ENCODE measurements around the gene BCAR3. TPM values are rescaled to one million over a fixed set of nuclear protein-coding genes. Genes with fewer than 3 reads are reported as not detected.

BCAR3 gene
- total RNA-seq, 2 experiments from 2014 or later = 0.66 to 0.72 TPM

DNA sequence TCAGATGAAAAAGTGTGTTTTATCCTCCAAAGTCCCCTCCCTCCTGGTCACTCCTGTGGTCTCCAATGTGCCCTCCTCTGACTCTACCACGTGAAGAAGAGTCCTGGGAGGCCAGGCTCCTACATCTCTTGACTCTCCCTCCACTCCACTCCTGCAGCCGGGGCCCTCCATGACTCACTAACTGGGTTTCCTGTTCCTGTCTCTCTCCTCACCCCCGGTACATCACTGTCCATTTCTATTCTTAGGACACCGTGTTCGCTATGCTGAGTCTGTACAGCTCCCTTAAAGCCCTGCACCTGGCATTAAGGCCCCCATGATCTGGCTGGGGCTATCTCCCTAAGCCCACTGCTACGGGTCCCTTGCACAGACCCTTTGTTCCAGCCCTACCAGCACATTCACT, 93.4 kb downstream of the BCAR3 start:
- no peak overlapping the region for H3K27ac Mint-ChIP-seq
- DNase-seq = no peak
- H3K4me3 Mint-ChIP-seq = no peak overlapping the region
- H3K4me1 Mint-ChIP-seq = peaks cover 21% of the 10 kb centered on the region
- H3K9me3 Mint-ChIP-seq = no peaks in the 10 kb centered on the region
- no peaks in the 10 kb centered on the region for H3K36me3 Mint-ChIP-seq
- H3K27me3 Mint-ChIP-seq = no peaks in the 10 kb centered on the region

DNA sequence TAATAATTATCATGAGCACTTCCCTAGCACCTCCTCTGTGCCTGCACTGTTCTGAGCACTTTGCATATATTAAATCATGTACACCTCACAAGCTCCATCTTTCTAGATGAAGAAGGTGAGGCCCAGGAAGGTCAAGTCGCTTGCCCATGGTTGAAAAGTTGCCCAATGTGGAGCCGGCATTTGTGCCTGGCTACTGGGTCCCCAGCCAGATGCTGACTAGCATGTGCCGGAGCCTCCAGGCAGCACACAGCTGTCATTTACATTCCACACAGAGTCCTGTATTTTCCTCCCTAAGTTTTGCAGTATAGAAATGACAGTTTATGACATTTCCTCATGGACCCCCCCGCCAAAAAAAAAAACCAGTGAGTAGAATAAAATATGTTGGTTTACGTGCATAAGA, 94.3 kb downstream of the BCAR3 start:
- Mint-ChIP-seq H3K27me3 (no peaks in the 10 kb centered on the region), H3K4me1 (peaks cover 20% of the 10 kb centered on the region), H3K36me3 (no peaks in the 10 kb centered on the region), H3K9me3 (no peaks in the 10 kb centered on the region), H3K27ac (no peak overlapping the region), H3K4me3 (no peak overlapping the region)
- no peak for DNase-seq

DNA sequence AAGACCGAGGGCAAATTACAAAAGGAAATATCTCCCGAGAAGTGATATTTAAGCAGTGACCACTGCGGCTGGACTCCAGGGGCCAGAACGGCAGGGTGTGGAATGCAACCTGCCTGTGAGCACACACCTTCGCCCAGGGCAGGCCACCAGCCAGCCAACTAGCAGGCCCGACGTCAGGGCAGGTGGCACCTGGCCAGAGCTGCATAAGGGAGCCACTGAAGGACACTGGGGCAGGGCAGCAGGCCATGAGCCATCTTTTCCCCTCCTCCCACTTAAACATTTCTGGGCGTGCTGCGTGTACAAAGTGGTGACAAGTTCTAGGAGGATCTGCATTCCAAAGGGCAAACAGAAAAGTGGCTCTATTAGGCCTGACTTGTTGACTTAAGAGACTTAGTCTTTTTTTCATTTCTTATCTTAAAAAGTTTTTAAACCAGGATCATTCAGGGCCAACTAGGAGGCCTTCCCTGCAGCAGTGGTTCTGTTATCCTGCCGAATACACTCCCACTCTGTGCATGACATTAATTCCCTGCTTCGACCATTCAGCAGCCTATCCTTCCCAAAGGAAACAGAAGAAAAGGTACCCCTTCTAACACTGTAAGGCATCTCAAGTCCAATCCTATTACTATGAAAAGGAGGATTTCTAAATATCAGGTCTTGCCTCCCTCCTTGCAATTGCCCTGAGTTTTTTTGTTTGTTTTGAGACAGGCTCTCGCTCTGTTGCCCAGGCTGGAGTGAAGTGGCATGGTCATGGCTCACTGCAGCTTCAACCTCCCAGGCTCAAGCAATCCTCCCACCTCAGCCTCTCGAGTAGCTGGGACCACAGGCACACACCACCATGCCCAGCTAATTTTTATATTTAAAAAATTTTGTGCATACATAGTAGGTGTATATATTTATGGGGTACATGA, 96.3 kb downstream of the BCAR3 start:
- no peaks in the 10 kb centered on the region for H3K27me3 Mint-ChIP-seq
- H3K9me3 Mint-ChIP-seq = no peaks in the 10 kb centered on the region
- no peaks in the 10 kb centered on the region for H3K36me3 Mint-ChIP-seq
- DNase-seq = no peak
- no peak overlapping the region for H3K4me3 Mint-ChIP-seq
- no peak overlapping the region for H3K27ac Mint-ChIP-seq
- peaks cover 7% of the 10 kb centered on the region for H3K4me1 Mint-ChIP-seq

DNA sequence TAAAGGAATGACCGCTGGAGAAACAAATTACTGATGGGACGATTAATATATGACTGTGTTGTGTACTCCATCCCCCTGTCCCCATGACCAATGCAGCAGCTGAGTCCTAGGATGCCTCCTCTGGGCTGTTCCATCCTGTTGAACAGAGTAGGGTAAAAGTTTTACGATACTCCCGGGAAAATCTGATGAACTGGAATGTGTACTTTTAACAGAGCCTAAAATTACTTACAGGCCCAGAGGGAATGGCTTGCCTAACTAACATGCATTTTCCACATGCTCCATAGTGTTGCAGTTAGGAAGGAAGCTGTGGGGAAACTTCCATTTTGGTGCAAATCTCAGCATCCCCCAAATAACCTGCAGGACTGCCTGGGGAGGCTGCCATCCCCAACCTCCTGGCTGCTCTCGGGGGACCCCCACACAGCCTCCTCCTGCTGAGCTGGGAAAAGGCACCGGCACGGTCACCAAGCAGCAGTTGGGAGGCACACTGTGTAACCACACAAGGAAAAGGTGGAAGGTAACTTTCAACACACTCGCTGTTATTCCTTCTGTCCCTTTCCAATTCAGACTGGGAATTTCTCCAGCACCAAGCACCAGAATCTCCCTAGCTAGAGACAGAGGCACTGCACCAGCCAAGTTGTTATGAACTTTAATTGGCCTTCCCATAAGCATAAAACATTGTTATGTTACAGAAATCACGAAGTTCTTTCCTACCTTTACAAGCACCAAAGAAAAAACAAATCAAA, 97.2 kb downstream of the BCAR3 start:
- Mint-ChIP-seq H3K27me3 (no peaks in the 10 kb centered on the region), H3K4me3 (no peak overlapping the region), H3K9me3 (no peaks in the 10 kb centered on the region), H3K36me3 (no peaks in the 10 kb centered on the region), H3K27ac (no peak overlapping the region), H3K4me1 (peaks cover 4% of the 10 kb centered on the region)
- no peak for DNase-seq

DNA sequence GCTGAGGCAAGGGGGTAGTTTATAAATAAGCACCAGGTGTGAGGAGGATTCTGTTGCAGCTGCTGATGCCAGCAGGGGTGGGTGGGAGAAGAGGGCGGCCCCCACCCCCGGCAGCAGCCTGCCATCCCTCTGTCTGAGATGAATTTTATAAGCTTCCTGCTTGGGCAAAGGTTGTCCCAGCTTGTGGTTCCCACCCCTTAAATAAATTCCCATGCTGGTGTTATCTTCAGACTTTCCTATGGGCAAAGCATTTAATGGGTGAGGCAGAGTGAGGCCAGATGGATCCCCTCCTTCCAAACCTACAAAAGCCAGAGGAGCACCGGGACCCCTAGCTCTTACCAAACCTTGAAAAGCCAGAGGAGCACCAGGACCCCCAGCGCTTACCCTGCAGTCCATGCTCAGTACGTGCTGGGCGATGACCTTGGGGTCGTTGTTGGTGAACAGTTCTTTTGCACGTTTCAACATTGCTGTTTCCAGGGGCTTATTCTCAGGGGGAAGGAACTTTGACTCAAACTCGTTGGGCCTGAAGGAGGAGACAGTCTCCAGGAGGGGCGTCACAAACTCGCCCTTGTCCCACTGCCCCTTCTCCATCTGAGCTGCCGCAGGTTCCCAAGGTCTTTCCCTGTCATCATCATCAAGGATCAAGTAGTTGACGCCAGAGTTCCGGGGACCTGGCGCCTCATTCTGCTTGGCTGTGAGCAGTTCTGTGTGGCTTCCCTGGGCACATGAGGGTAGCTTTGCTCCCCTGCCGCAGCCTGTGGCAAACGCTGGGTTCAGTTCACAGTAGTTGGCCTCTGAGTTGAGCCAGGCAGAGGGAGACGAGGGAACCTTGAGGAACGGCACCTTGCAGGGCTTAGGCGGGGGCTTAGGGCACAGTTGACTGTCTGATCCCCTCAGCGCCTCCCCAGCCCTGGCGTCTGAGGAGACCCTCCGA, 99.5 kb downstream of the BCAR3 start:
- H3K4me1 Mint-ChIP-seq = no peaks in the 10 kb centered on the region
- H3K27ac Mint-ChIP-seq = no peak overlapping the region
- H3K4me3 Mint-ChIP-seq = no peak overlapping the region
- H3K27me3 Mint-ChIP-seq = no peaks in the 10 kb centered on the region
- no peak for DNase-seq
- no peaks in the 10 kb centered on the region for H3K36me3 Mint-ChIP-seq
- H3K9me3 Mint-ChIP-seq = no peaks in the 10 kb centered on the region

DNA sequence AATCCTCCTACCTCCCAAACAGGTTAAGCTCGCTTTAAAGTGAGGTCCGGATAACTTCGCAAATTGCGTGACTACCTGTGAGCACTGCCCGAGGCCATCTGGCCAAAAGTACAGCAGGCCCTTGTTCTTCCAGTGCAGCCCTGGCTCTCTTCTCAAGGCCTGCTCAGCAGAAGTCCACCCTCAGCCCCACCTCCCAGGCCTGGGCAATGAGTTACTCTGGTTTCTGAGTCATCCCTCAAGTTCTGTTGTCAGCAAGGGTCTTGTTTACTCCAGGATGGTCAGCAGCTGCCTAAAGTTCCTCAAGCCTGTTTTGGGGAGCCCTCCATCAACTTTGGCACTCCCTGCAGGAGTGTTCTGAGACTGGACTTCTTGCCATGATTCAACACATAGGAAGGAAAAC, 101.7 kb downstream of the BCAR3 start:
- no peak for DNase-seq
- Mint-ChIP-seq H3K36me3 (no peaks in the 10 kb centered on the region), H3K4me1 (no peaks in the 10 kb centered on the region), H3K9me3 (no peaks in the 10 kb centered on the region), H3K27me3 (no peaks in the 10 kb centered on the region), H3K27ac (peak overlapping the region; percentile 45), H3K4me3 (no peak overlapping the region)

DNA sequence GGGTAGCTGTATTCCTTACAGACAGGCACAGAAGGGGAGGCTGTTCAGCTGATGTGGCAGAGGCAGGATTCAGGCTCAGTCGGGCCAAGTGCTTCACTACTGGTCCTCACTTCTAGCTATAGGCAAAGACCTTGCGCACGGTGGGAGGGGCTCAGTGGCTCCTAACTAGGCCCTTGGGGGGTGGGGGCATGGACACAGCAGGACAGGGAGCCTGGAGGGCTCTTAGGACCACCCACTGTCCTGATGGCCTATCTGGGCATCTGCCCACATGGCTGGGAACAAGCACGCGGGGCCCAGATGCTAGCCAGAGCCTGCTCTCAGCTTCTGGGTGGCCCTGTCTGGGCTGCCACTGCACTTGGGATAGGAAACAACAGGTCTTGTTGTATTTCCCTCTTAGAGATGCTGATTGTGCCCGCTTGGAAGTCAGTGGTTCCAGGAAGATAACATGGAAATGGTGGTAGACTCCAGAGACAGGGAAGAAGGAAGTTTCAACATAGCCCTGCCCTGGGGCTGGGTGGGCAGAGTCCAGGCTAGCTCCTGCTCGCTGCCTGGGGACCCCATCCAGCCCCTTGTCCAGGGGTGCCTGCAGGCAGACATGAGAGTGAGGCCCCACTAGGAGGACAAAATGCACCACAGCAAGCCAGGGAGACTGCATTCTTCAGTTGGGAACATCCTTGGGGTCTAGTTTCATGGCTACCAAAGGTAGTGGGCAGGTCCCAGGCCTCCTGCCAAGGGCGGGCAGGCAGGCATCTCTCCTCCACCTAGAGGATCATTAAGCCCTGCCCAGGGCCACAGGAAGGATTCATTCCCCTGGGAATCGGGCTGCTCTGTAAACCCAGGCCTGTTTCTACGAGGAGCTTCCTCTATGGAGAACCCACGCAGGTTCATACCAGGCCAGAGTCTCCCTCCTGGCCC, 102.5 kb downstream of the BCAR3 start:
- no peaks in the 10 kb centered on the region for H3K4me1 Mint-ChIP-seq
- H3K27ac Mint-ChIP-seq = no peak overlapping the region
- H3K9me3 Mint-ChIP-seq = no peaks in the 10 kb centered on the region
- H3K27me3 Mint-ChIP-seq = no peaks in the 10 kb centered on the region
- no peaks in the 10 kb centered on the region for H3K36me3 Mint-ChIP-seq
- no peak for DNase-seq
- H3K4me3 Mint-ChIP-seq = no peak overlapping the region

DNA sequence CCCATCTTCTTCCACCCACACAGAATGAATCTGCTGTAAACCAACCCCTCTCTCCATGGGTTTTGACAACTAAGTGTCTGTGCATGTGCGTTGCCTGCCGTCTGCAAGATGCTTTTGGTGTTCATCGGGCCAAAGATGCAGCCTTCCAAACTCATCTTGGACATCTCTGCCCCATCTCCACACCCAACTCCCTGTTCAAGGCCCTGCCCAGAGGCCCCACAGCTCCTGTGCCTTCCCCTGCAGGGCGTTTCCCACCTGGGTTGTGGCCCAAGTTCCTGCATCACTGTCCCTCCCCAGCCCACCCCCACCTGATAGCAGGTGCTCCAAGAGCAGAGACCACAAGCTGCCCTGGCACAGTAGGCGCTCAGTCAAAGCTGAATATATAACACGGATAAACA, 103.2 kb downstream of the BCAR3 start:
- H3K4me3 Mint-ChIP-seq = no peak overlapping the region
- H3K27me3 Mint-ChIP-seq = no peaks in the 10 kb centered on the region
- no peaks in the 10 kb centered on the region for H3K9me3 Mint-ChIP-seq
- H3K4me1 Mint-ChIP-seq = no peaks in the 10 kb centered on the region
- DNase-seq = no peak
- H3K36me3 Mint-ChIP-seq = no peaks in the 10 kb centered on the region
- H3K27ac Mint-ChIP-seq = no peak overlapping the region

DNA sequence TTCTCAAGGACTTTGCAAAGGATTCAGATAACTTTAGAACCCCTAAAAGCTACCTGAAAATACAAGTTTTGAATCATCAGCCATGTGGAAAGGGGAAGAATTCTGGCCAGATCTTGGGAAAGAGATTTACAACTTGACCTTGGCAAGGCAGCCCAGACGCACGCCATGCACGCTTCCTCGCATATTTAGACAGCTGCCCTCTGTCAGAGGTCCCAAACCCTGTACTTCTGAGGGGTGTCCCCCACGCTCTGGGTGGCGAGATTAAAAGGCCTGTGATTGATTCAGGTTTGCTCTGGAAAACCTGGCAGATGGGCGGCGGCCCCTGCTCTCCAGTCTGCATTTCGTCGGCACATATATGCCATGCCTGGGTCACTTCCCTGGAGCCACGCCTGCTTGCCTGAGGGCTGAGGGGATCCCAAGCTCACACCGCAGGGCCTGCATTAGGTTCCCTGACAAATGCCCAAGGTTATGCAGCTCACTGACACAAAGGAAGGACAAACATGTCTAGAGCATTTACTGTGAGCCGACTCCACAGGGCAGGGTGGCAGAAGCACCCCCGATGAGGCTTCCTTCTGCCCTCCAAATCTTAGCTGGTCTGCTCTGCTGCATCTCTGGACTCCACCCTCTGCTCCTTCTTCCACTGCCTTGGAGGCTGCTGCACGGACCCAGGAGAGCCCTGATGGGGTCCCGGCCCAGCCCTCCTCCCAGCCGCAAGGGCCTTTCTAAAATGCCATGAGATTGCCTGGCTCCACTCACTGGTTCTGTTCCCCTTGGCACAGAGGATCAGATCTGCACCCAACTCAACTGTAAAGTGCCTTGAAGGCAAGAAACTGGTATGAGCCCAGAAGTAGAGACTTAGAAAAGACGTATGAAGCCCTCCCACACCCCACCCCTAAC, 103.9 kb downstream of the BCAR3 start:
- no peak overlapping the region for H3K4me3 Mint-ChIP-seq
- H3K27me3 Mint-ChIP-seq = no peaks in the 10 kb centered on the region
- H3K9me3 Mint-ChIP-seq = no peaks in the 10 kb centered on the region
- no peaks in the 10 kb centered on the region for H3K36me3 Mint-ChIP-seq
- H3K4me1 Mint-ChIP-seq = no peaks in the 10 kb centered on the region
- no peak overlapping the region for H3K27ac Mint-ChIP-seq
- DNase-seq = no peak

DNA sequence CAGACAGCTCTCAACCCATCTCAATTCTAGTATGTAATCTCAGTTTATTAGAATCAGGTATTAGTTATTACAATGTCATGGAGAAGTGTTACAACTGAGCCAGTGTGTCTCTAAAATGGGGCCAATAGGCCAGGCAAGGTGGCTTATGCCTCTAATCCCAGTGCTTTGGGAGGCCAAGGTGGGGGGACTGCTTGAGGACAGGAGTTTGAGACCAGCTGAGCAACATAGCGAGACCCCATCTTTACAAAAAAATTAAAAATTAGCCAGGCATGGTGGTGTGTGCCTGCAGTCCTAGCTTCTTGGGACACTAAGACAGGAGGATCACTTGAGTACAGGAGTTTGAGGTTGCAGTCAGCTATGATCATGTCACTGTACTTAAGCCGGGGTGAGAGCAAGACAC, 104.9 kb downstream of the BCAR3 start:
- H3K27me3 Mint-ChIP-seq = no peaks in the 10 kb centered on the region
- no peak overlapping the region for H3K27ac Mint-ChIP-seq
- no peaks in the 10 kb centered on the region for H3K9me3 Mint-ChIP-seq

DNA sequence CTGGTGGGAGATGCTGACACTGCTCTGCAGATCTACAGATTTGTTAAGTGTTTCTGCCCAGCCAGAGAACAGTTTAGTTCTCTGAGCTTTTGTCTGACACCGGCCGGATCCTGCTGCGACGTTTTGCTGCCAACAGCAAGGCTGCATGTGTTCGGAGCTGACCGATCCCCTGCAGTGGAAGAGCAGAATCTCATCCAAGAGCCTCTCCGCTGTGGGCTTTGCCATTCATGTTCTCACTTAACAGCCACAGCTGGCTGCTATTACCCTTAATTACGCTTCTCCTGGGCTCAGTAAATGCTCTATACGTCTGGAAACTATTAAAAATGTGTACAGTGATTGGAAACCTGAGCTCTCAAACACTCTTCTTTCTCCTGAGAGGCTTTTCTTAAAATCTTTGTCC, 105.3 kb downstream of the BCAR3 start:
- Mint-ChIP-seq H3K27me3 (no peaks in the 10 kb centered on the region), H3K27ac (no peak overlapping the region), H3K4me3 (no peak overlapping the region), H3K36me3 (no peaks in the 10 kb centered on the region), H3K9me3 (no peaks in the 10 kb centered on the region), H3K4me1 (no peaks in the 10 kb centered on the region)
- DNase-seq = no peak

More for the DNA sequence above, 104.9 kb downstream of the BCAR3 start:
- H3K36me3 Mint-ChIP-seq = no peaks in the 10 kb centered on the region
- no peaks in the 10 kb centered on the region for H3K4me1 Mint-ChIP-seq
- no peak overlapping the region for H3K4me3 Mint-ChIP-seq
- no peak for DNase-seq

DNA sequence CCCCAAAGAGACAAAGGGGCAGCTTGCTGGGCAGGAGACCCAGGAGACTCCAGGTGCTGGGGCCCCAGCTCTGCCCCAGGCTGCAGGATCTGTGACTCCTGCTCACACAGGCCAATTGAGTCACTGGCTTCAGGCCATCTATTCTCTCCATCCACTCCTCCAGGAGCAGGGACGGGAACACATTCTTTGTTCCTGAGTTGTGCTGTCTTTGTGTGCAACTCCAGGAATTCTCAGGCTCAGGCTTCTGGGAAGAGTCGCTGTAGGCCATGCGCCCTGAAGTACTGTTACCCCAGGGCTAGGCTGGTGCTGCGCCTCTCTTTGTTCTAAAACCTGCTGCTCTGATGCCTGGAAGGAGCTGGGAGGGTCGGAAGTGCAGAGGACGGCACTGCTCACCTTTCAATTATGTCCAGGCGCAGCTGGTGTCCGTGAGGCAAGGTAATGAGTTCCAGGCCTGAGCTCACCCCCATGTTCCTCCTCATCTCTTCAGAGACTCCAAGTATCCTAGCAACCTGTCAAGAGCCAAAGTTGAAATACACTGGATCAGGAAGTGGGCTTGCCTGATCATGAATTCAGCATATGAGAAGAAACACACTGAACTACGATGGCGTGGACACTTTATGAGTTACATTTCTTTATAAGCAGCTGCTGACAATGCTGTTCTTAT, 105.9 kb downstream of the BCAR3 start:
- H3K4me3 Mint-ChIP-seq = no peak overlapping the region
- no peaks in the 10 kb centered on the region for H3K27me3 Mint-ChIP-seq
- H3K27ac Mint-ChIP-seq = no peak overlapping the region
- DNase-seq = no peak
- H3K9me3 Mint-ChIP-seq = no peaks in the 10 kb centered on the region
- no peaks in the 10 kb centered on the region for H3K36me3 Mint-ChIP-seq
- no peaks in the 10 kb centered on the region for H3K4me1 Mint-ChIP-seq

DNA sequence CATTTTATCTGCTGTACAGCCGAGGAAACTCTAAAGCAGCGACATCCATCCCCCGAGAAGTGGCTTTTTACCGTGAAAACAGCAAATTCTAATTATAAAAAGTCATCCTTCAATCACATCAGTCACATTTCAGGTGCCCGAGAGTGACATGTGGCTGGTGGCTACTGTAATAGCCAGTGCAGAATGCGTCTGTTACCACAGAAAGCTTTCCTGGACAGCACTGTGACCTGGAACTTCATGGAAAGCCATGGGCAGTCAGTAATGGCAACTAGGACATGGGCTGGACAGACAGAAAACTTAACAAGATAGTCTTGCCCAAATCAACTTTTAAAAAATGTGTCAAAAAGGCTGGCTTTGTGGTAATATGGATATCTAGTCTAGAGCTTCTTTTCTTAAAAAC, 106.6 kb downstream of the BCAR3 start:
- no peaks in the 10 kb centered on the region for H3K27me3 Mint-ChIP-seq
- H3K4me3 Mint-ChIP-seq = no peak overlapping the region
- no peak overlapping the region for H3K27ac Mint-ChIP-seq
- H3K4me1 Mint-ChIP-seq = no peaks in the 10 kb centered on the region
- no peaks in the 10 kb centered on the region for H3K9me3 Mint-ChIP-seq
- no peak for DNase-seq
- no peaks in the 10 kb centered on the region for H3K36me3 Mint-ChIP-seq
